CD4-positive, alpha-beta memory T cell (primary cell): ENCODE results near the gene RHOF. TPM values are rescaled to one million over a fixed set of nuclear protein-coding genes. Genes with fewer than 3 reads are reported as not detected.

Experiments used
- CTCF ChIA-PET: fragments of 350-600 bp; sonication (Branson Sonifier 250); formaldehyde crosslinking; loops from one replicate; lab custom pipeline; 2021; ENCODE audit warnings: inconsistent platforms; ENCODE audit not compliant: partially characterized antibody; lab: Charles Lee
- POLR2A ChIA-PET: fragments of 350-600 bp; sonication (Branson Sonifier 250); formaldehyde crosslinking; loops from one replicate; lab custom pipeline; 2021; ENCODE audit not compliant: partially characterized antibody; lab: Charles Lee
- DNase-seq, 5 donors: peaks; one replicate each; pipeline versions ENCODE4 v3.0.0 to v3.0.0-alpha.2; 2020 to 2022; ENCODE audit warnings: mixed read lengths in 1 of 5
- H3K27ac ChIP-seq: one replicate; pipeline ENCODE4 v1.7.0; 2013; ENCODE audit warnings: low read depth, low read length
- H3K27me3 ChIP-seq: 2 replicates; pipeline ENCODE4 v1.7.0; 2013; ENCODE audit warnings: mild to moderate bottlenecking, low read length, moderate library complexity; ENCODE audit not compliant: insufficient read depth
- H3K36me3 ChIP-seq: 2 replicates; pipeline ENCODE4 v1.7.0; 2013; ENCODE audit warnings: mild to moderate bottlenecking, low read length, moderate library complexity; ENCODE audit not compliant: insufficient read depth
- H3K4me1 ChIP-seq: 2 replicates; pipeline ENCODE4 v1.7.0; 2013; ENCODE audit warnings: mild to moderate bottlenecking, low read length, moderate library complexity; ENCODE audit not compliant: insufficient read depth
- H3K4me3 ChIP-seq, 2 donors: one replicate each; pipeline ENCODE4 v1.7.0; 2013; ENCODE audit warnings: low read length in 2 of 2, mild to moderate bottlenecking in 1 of 2
- H3K9me3 ChIP-seq, 2 donors: one replicate each; pipeline ENCODE4 v1.7.0; 2013; ENCODE audit warnings: low read length in 2 of 2, control low read depth in 1 of 2; ENCODE audit not compliant: control insufficient read depth in 1 of 2
- H3K27ac Mint-ChIP-seq, 7 donors: one replicate each; pipeline ENCODE4 v1.8.0; 2020 to 2021; ENCODE audit warnings: mixed read lengths in 7 of 7, mild to moderate bottlenecking in 6 of 7, inconsistent platforms in 3 of 7, moderate library complexity in 3 of 7
- H3K27me3 Mint-ChIP-seq, 2 donors: one replicate each; pipeline ENCODE4 v1.8.0; 2020 to 2021; ENCODE audit warnings: mixed read lengths in 2 of 2
- H3K36me3 Mint-ChIP-seq, 2 donors: one replicate each; pipeline ENCODE4 v1.8.0; 2020 to 2021; ENCODE audit warnings: mixed read lengths in 2 of 2, inconsistent platforms in 1 of 2, mild to moderate bottlenecking in 1 of 2
- H3K4me1 Mint-ChIP-seq, 4 donors: one replicate each; pipeline ENCODE4 v1.8.0; 2020 to 2021; ENCODE audit warnings: mixed read lengths in 4 of 4, mild to moderate bottlenecking in 1 of 4
- H3K4me3 Mint-ChIP-seq, 8 donors: one replicate each; pipeline ENCODE4 v1.8.0; 2020 to 2021; ENCODE audit warnings: mixed read lengths in 8 of 8, mild to moderate bottlenecking in 7 of 8, moderate library complexity in 6 of 8, inconsistent platforms in 3 of 8
- H3K9me3 Mint-ChIP-seq, 8 donors: one replicate each; pipeline ENCODE4 v1.8.0; 2020 to 2021; ENCODE audit warnings: mixed read lengths in 8 of 8, mild to moderate bottlenecking in 5 of 8, inconsistent platforms in 3 of 8, moderate library complexity in 1 of 8
- intact Hi-C: fragments of 100-400 bp; cut with micrococcal nuclease; formaldehyde crosslinking; loops from one replicate; pipeline ENCODE4 v1.15.1; 2023
- polyA plus RNA-seq, 2 donors: library from polyadenylated mRNA; unstranded; fragments of 300-500 nt; fragmentation: Illumina TruSeq; gene quantifications; one replicate each; pipeline ENCODE4 v1.2.3, GENCODE V29; 2021
- total RNA-seq, 2 experiments: library from RNA; stranded (reverse); gene quantifications; one replicate each; pipeline ENCODE4 v1.2.3, GENCODE V29; 2021

Gene RHOF
- total and polyA plus RNA-seq, 4 experiments from 2014 or later: 72.6 to 138 (median 121) TPM

GRCh38 chr12:121810234-121810817 is 16.8 kb upstream of the RHOF start:
- DNase-seq: peak in 1 of 5 donors; percentile 36
- POLR2A ChIA-PET: interaction anchor here (0.7 to 44.6 kb wide), 5 partner anchors 14 to 98 kb away, joined by 3 to 2727 read pairs (median 6); partner anchors contain the start of genes PSMD9, RHOF, SETD1B and TMEM120B
- no peak overlapping the region for H3K27ac ChIP-seq
- Mint-ChIP-seq H3K27ac (peak overlapping the region in 1 of 7 donors; percentile 81), H3K4me3 (peak overlapping the region in 5 of 8 donors; percentile 68 to 88 (median 83)), H3K4me1 (peaks cover 30 to 77% (median 56%) of the 10 kb centered on the region in 4 donors), H3K36me3 (peaks cover 28 to 60% of the 10 kb centered on the region in 2 donors), H3K27me3 (no peaks in the 10 kb centered on the region), H3K9me3 (peaks cover 0 to 2% (median 0%) of the 10 kb centered on the region in 8 donors)
- peaks cover 71% of the 10 kb centered on the region for H3K4me1 ChIP-seq
- CTCF ChIA-PET: interaction anchor here (0.9 to 16.7 kb wide), 12 partner anchors 14 to 258 kb away, joined by 3 to 918 read pairs (median 16); partner anchors contain the start of gene RHOF
- H3K27me3 ChIP-seq: no peaks in the 10 kb centered on the region
- H3K36me3 ChIP-seq: peaks cover 48% of the 10 kb centered on the region
- no peaks in the 10 kb centered on the region for H3K9me3 ChIP-seq
- intact Hi-C loops: no loop called here
- peak overlapping the region in 1 of 2 donors; percentile 42 for H3K4me3 ChIP-seq

GRCh38 chr12:121809712-121810116 is 16.2 kb upstream of the RHOF start:
- Histone ChIP-seq H3K4me1 (peaks cover 71% of the 10 kb centered on the region), H3K9me3 (no peaks in the 10 kb centered on the region), H3K4me3 (no peak overlapping the region), H3K36me3 (peaks cover 42% of the 10 kb centered on the region), H3K27me3 (no peaks in the 10 kb centered on the region), H3K27ac (no peak overlapping the region)
- ChIA-PET CTCF (interaction anchor here (0.9 to 16.7 kb wide), 6 partner anchors 13 to 37 kb away, joined by 3 to 918 read pairs (median 27); partner anchors contain the start of gene RHOF), POLR2A (interaction anchor here (44.6 kb wide), 1 partner anchor 19 kb away, joined by 2727 read pairs; the partner anchor contains the start of genes RHOF and SETD1B)
- Mint-ChIP-seq H3K9me3 (peaks cover 0 to 2% (median 0%) of the 10 kb centered on the region in 8 donors), H3K27me3 (no peaks in the 10 kb centered on the region), H3K4me3 (peak overlapping the region in 2 of 8 donors; percentile 31 to 35), H3K4me1 (peaks cover 30 to 77% (median 56%) of the 10 kb centered on the region in 4 donors), H3K27ac (peak overlapping the region in 2 of 7 donors; percentile 35 to 93), H3K36me3 (peaks cover 26 to 58% of the 10 kb centered on the region in 2 donors)
- intact Hi-C loops: no loop called here
- no peak for DNase-seq

DNA sequence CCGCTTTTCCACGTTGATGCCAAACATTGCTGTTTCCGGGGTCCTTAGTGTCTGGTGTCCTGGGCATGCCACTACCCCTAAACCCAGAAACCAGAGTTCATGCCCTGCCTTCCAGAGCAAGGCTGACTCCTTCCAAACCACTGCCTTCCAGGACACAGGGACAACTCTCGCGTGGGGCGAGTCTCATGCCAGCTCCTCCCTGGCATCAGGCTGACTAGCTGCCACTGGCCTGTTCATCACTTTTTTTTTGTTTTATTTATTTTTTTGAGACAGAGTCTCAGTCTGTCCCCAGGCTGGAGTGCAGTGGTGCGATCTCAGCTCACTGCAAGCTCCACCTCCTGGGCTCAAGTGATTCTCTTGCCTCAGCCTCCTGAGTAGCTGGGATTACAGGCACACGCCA is 15.1 kb upstream of the RHOF start:
- H3K4me3 ChIP-seq: no peak overlapping the region
- no peak for DNase-seq
- H3K9me3 Mint-ChIP-seq: peaks cover 0 to 2% (median 0%) of the 10 kb centered on the region in 8 donors
- no peaks in the 10 kb centered on the region for H3K27me3 ChIP-seq
- CTCF ChIA-PET: interaction anchor here (1.4 to 16.7 kb wide), 4 partner anchors 12 to 114 kb away, joined by 3 to 918 read pairs (median 13); partner anchors contain the start of genes RHOF and TMEM120B
- POLR2A ChIA-PET: interaction anchor here (37.3 to 44.6 kb wide), 2 partner anchors 1 to 18 kb away, joined by 2727 read pairs; partner anchors contain the start of genes RHOF and SETD1B
- peak overlapping the region in 6 of 8 donors; percentile 29 to 39 (median 36) for H3K4me3 Mint-ChIP-seq
- H3K27ac Mint-ChIP-seq: peak overlapping the region in 5 of 7 donors; percentile 27 to 93 (median 29)
- H3K27ac ChIP-seq: no peak overlapping the region
- intact Hi-C loops: no loop called here
- H3K4me1 Mint-ChIP-seq: peaks cover 29 to 74% (median 54%) of the 10 kb centered on the region in 4 donors
- H3K4me1 ChIP-seq: peaks cover 67% of the 10 kb centered on the region
- no peaks in the 10 kb centered on the region for H3K9me3 ChIP-seq
- H3K27me3 Mint-ChIP-seq: no peaks in the 10 kb centered on the region
- peaks cover 24 to 56% of the 10 kb centered on the region in 2 donors for H3K36me3 Mint-ChIP-seq
- peaks cover 37% of the 10 kb centered on the region for H3K36me3 ChIP-seq

DNA sequence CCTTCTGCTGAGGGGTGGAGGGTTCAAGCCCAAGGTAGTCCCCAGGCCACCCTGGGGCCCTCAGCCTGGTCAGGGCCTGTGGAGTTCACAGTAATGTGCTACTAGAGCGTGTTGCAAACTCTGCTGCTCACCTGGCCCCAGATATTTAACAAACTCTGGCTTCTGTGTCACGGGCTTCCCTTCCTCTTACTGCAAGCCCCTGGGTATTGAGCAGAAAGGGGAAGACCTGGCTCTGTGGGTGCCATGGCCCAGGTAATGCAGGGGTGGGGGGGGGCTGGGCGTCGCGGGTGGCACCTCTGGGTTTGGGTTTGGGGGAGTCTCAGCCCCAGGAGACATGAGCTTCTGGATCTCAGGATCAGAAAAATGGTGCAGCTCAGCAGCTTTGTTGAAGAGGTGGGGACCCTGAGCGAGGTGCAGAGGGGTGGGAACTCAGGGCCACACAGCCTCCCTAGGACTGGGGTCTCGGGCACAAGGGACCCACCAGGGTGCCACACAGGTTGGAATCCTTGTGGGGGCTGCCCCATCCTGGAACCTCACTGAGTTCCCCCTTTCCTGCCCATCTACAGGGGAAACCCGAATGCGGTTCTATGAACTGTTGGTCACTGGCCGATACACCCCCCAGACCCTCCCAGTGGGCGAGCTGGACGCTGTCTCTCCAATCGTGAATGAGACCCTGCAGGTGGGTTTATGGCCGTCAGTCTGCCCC is 14.3 kb upstream of the RHOF start:
- Histone ChIP-seq H3K4me3 (no peak overlapping the region), H3K36me3 (peaks cover 32% of the 10 kb centered on the region), H3K27me3 (no peaks in the 10 kb centered on the region), H3K4me1 (peaks cover 59% of the 10 kb centered on the region), H3K9me3 (no peaks in the 10 kb centered on the region), H3K27ac (peak overlapping the region; percentile 63)
- Mint-ChIP-seq H3K36me3 (peaks cover 19 to 53% of the 10 kb centered on the region in 2 donors), H3K27ac (peak overlapping the region in 4 of 7 donors; percentile 46 to 98 (median 88)), H3K9me3 (peaks cover 0 to 2% (median 0%) of the 10 kb centered on the region in 8 donors), H3K4me1 (peaks cover 21 to 69% (median 47%) of the 10 kb centered on the region in 4 donors), H3K27me3 (no peaks in the 10 kb centered on the region), H3K4me3 (peak overlapping the region in 7 of 8 donors; percentile 32 to 98 (median 62))
- CTCF ChIA-PET: interaction anchor here (0.7 to 16.7 kb wide), 4 partner anchors 12 to 113 kb away, joined by 3 to 918 read pairs (median 4); partner anchors contain the start of genes RHOF and TMEM120B
- POLR2A ChIA-PET: interaction anchor here (0.6 to 44.6 kb wide), 5 partner anchors 0 to 271 kb away, joined by 3 to 2727 read pairs (median 18); partner anchors contain the start of genes RHOF and SETD1B
- DNase-seq: no peak
- intact Hi-C loops: no loop called here

DNA sequence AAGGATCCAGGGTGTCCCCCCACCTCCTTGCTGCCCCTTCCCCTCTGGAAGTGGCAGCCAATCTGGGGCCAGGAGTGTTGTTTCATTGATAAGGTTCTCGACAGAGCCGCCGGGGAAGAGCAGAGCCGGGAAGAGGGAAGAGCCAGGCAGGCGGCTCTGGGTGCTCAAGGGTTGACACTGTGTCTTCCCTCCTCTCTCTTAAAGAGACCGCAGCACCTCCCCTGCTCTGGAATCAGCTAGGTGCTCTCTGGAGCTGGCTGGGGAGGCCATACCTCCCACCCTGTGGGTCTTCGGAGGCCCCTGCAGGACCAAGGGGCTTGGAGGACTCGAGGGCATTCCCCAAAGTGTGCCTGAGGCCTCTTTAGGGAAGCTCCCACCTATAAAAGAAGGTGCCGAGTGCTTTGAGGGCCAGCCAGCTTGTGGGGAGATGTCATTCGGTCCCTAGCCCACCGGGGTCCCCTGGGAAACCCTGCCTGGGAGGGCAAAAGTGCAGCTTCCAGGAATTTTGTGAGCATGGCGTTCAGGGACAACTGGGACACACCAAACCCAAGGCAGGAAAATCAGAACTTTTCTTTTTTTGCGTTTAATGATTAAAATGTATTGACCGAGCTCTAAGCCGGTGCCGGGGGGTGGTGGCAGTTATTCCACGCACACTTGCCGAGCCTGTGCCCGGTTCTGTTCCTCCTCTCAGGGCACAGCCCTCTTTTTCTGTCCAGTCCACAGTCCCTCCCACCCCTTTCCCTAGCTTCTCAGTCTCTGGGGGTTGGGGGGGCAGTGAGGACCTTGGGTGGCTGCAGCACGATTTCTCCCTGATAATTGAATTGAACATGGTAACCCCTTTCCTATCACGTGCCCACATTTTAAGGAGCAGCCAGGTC is 13.3 kb upstream of the RHOF start:
- H3K36me3 ChIP-seq: peaks cover 32% of the 10 kb centered on the region
- Mint-ChIP-seq H3K9me3 (peaks cover 0 to 2% (median 0%) of the 10 kb centered on the region in 8 donors), H3K4me1 (peaks cover 20 to 68% (median 42%) of the 10 kb centered on the region in 4 donors), H3K27me3 (no peaks in the 10 kb centered on the region), H3K36me3 (peaks cover 20 to 58% of the 10 kb centered on the region in 2 donors), H3K4me3 (peak overlapping the region; percentile 98 to 100 (median 99)), H3K27ac (peak overlapping the region; percentile 91 to 98 (median 97))
- intact Hi-C loops: no loop called here
- no peaks in the 10 kb centered on the region for H3K27me3 ChIP-seq
- ChIA-PET CTCF (interaction anchor here (0.7 to 16.7 kb wide), 4 partner anchors 11 to 112 kb away, joined by 3 to 918 read pairs (median 4); partner anchors contain the start of gene RHOF), POLR2A (interaction anchor here (0.6 to 44.6 kb wide), 9 partner anchors 1 to 270 kb away, joined by 3 to 2727 read pairs (median 7); partner anchors contain the start of genes ORAI1, PSMD9, RHOF and SETD1B)
- no peaks in the 10 kb centered on the region for H3K9me3 ChIP-seq
- peak overlapping the region; percentile 74 to 89 for H3K4me3 ChIP-seq
- H3K4me1 ChIP-seq: peaks cover 50% of the 10 kb centered on the region
- no peak for DNase-seq
- H3K27ac ChIP-seq: peak overlapping the region; percentile 63
